IMR-90 (cell line): ENCODE results near the gene GGTLC2. TPM values are rescaled to one million over a fixed set of nuclear protein-coding genes. Genes with fewer than 3 reads are reported as not detected.

Source experiments
- ATAC-seq: fragments of 200-7000 bp; cut with Tn5 transposase; 2 replicates; pipeline ENCODE4 v1.9.1; 2020; ENCODE audit warnings: low read depth, mild to moderate bottlenecking, moderate library complexity
- BruUV-seq: library from RNA; stranded (reverse); fragments of 400-500 nt; replicated peaks from 2 replicates; lab custom pipeline; 2021; lab: Mats Ljungman, UMichigan
- CTCF ChIA-PET: fragments of 300-600 bp; formaldehyde crosslinking; extraction: SDS; loops from one replicate; lab custom pipeline; 2021; ENCODE audit warnings: antibody characterized with exemption; lab: Yijun Ruan, JAX
- POLR2A ChIA-PET: fragments of 300-600 bp; sonication (Branson Sonifier 250); formaldehyde crosslinking; loops from one replicate; lab custom pipeline; 2022; ENCODE audit warnings: antibody characterized with exemption; ENCODE audit not compliant: unreplicated experiment; lab: Charles Lee
- DNase-seq: peaks from one replicate; pipeline ENCODE4 v3.0.0; 2013
- H2AFZ ChIP-seq: replicated peaks from 2 replicates; pipeline ENCODE3; 2013; ENCODE audit warnings: low read length, mild to moderate bottlenecking; ENCODE audit not compliant: poor library complexity
- H2AK5ac ChIP-seq: 2 replicates; pipeline ENCODE4 v1.6.1; 2013; ENCODE audit warnings: low read depth, low read length, inconsistent platforms
- H2AK9ac ChIP-seq: replicated peaks from 2 replicates; pipeline ENCODE3; 2013; ENCODE audit warnings: mild to moderate bottlenecking, low read depth, low read length, moderate library complexity; ENCODE audit not compliant: poor library complexity
- H2BK120ac ChIP-seq: 2 replicates; pipeline ENCODE4 v1.6.1; 2013; ENCODE audit warnings: low read depth, low read length, inconsistent platforms
- H2BK15ac ChIP-seq: 3 replicates; pipeline ENCODE4 v1.6.1; 2013; ENCODE audit warnings: low read depth, low read length, inconsistent platforms
- H2BK20ac ChIP-seq: 2 replicates; pipeline ENCODE4 v1.6.1; 2013; ENCODE audit warnings: low read depth, mild to moderate bottlenecking, inconsistent platforms, low read length, moderate library complexity
- H2BK5ac ChIP-seq: 2 replicates; pipeline ENCODE4 v1.6.1; 2013; ENCODE audit warnings: mild to moderate bottlenecking, low read depth, low read length, inconsistent platforms; ENCODE audit not compliant: poor library complexity, severe bottlenecking
- H3K14ac ChIP-seq: replicated peaks from 2 replicates; pipeline ENCODE4 v1.6.1; 2013; ENCODE audit warnings: low read depth, low read length, inconsistent platforms
- H3K18ac ChIP-seq: 2 replicates; pipeline ENCODE4 v1.6.1; 2013; ENCODE audit warnings: low read depth, low read length, control low read depth
- H3K23ac ChIP-seq: 2 replicates; pipeline ENCODE4 v1.6.1; 2013; ENCODE audit warnings: low read depth, low read length, inconsistent platforms
- H3K27ac ChIP-seq: 2 replicates; pipeline ENCODE4 v1.5.1; 2013; ENCODE audit warnings: mild to moderate bottlenecking, control low read depth, low read length; ENCODE audit not compliant: insufficient read depth
- H3K27me3 ChIP-seq: 2 replicates; pipeline ENCODE4 v1.6.1; 2013; ENCODE audit warnings: low read length; ENCODE audit not compliant: control insufficient read depth, insufficient read depth
- H3K36me3 ChIP-seq: 2 replicates; pipeline ENCODE4 v1.6.1; 2013; ENCODE audit warnings: low read length, mixed read lengths; ENCODE audit not compliant: control insufficient read depth, insufficient read depth
- H3K4ac ChIP-seq: 2 replicates; pipeline ENCODE4 v1.6.1; 2013; ENCODE audit warnings: low read depth, low read length, inconsistent platforms
- H3K4me1 ChIP-seq: 2 replicates; pipeline ENCODE4 v1.6.1; 2013; ENCODE audit warnings: low read length, mixed read lengths; ENCODE audit not compliant: control insufficient read depth, insufficient read depth
- H3K4me2 ChIP-seq: 2 replicates; pipeline ENCODE4 v1.6.1; 2013; ENCODE audit warnings: low read depth, mild to moderate bottlenecking, control low read depth, low read length, moderate library complexity
- H3K4me3 ChIP-seq: 2 replicates; pipeline ENCODE4 v1.5.1; 2013; ENCODE audit warnings: low read depth, mild to moderate bottlenecking, control low read depth, low read length, moderate library complexity; ENCODE audit not compliant: insufficient read depth
- H3K56ac ChIP-seq: 2 replicates; pipeline ENCODE4 v1.6.1; 2013; ENCODE audit warnings: low read length, inconsistent platforms; ENCODE audit not compliant: insufficient read depth; ENCODE audit errors: extremely low read depth
- H3K79me1 ChIP-seq, 2 experiments: 2 replicates each; pipeline ENCODE4 v1.6.1; 2013; ENCODE audit warnings: low read length in 2 of 2, inconsistent platforms in 1 of 2, low read depth in 1 of 2
- H3K9ac ChIP-seq: 2 replicates; pipeline ENCODE4 v1.6.1; 2013; ENCODE audit warnings: low read depth, low read length, control low read depth
- H3K9me1 ChIP-seq: 2 replicates; pipeline ENCODE4 v1.6.1; 2013; ENCODE audit warnings: low read length, inconsistent platforms; ENCODE audit not compliant: insufficient read depth
- H3K9me3 ChIP-seq: 2 replicates; pipeline ENCODE4 v1.6.1; 2013; ENCODE audit warnings: low read length; ENCODE audit not compliant: control insufficient read depth, insufficient read depth
- H4K20me1 ChIP-seq: 2 replicates; pipeline ENCODE4 v1.6.1; 2013; ENCODE audit warnings: low read length, inconsistent platforms; ENCODE audit not compliant: insufficient read depth
- H4K5ac ChIP-seq: 2 replicates; pipeline ENCODE4 v1.6.1; 2013; ENCODE audit warnings: mild to moderate bottlenecking, low read depth, low read length, control low read depth
- H4K8ac ChIP-seq, 2 experiments: 2 replicates each; pipeline ENCODE4 v1.6.1; 2013; ENCODE audit warnings: low read depth in 2 of 2, low read length in 2 of 2, control low read depth in 1 of 2, inconsistent platforms in 1 of 2
- H4K91ac ChIP-seq: 2 replicates; pipeline ENCODE4 v1.6.1; 2013; ENCODE audit warnings: low read depth, low read length, inconsistent platforms; ENCODE audit not compliant: insufficient read depth
- BHLHE40 ChIP-seq: fragments of 150-350 bp; IDR thresholded peaks from 2 replicates; pipeline ENCODE4 v1.6.1; 2016; ENCODE audit warnings: mild to moderate bottlenecking, low read depth, low read length
- CEBPB ChIP-seq: IDR thresholded peaks from 2 replicates; pipeline ENCODE4 v1.6.1; 2012; ENCODE audit warnings: low read depth, low read length, improper control_type of control experiment
- CHD1 ChIP-seq: IDR thresholded peaks from 2 replicates; pipeline ENCODE4 v1.6.1; 2012; ENCODE audit warnings: low read depth, low read length, improper control_type of control experiment
- FOS ChIP-seq: fragments of 150-350 bp; IDR thresholded peaks from 2 replicates; pipeline ENCODE4 v1.6.1; 2016; ENCODE audit warnings: low read depth, low read length
- MAFK ChIP-seq: IDR thresholded peaks from 2 replicates; pipeline ENCODE4 v1.6.1; 2012; ENCODE audit warnings: low read depth, low read length, improper control_type of control experiment
- MAZ ChIP-seq: IDR thresholded peaks from 2 replicates; pipeline ENCODE4 v1.6.1; 2012; ENCODE audit warnings: low read depth, mild to moderate bottlenecking, low read length, improper control_type of control experiment, moderate library complexity, borderline replicate concordance
- MXI1 ChIP-seq: IDR thresholded peaks from 2 replicates; pipeline ENCODE4 v1.6.1; 2012; ENCODE audit warnings: low read depth, mild to moderate bottlenecking, low read length, moderate library complexity, borderline replicate concordance
- NFE2L2 ChIP-seq: fragments of 150-350 bp; IDR thresholded peaks from 2 replicates; pipeline ENCODE4 v1.6.1; 2016; ENCODE audit warnings: low read depth, mild to moderate bottlenecking, low read length
- POLR2A ChIP-seq: IDR thresholded peaks from 2 replicates; pipeline ENCODE4 v1.6.1; 2012; ENCODE audit warnings: mild to moderate bottlenecking, low read depth, low read length
- RAD21 ChIP-seq: IDR thresholded peaks from 2 replicates; pipeline ENCODE4 v1.6.1; 2012; ENCODE audit warnings: low read length, improper control_type of control experiment
- RCOR1 ChIP-seq: IDR thresholded peaks from 2 replicates; pipeline ENCODE4 v1.6.1; 2012; ENCODE audit warnings: mild to moderate bottlenecking, low read length, improper control_type of control experiment; ENCODE audit not compliant: insufficient replicate concordance
- RFX5 ChIP-seq: IDR thresholded peaks from 2 replicates; pipeline ENCODE4 v1.8.0; 2012; ENCODE audit warnings: low read depth, mild to moderate bottlenecking, low read length, moderate library complexity
- SMC3 ChIP-seq: fragments of 150-350 bp; IDR thresholded peaks from 2 replicates; pipeline ENCODE4 v1.6.1; 2016; ENCODE audit warnings: low read depth, mild to moderate bottlenecking, antibody characterized with exemption, low read length, moderate library complexity
- WGBS, 2 experiments: methylation state at CpG; one replicate each; pipeline versions ENCODE4 v1.1.5 to v1.1.7; 2013; ENCODE audit warnings: missing lambda C conversion rate in 2 of 2; ENCODE audit not compliant: insufficient read length in 1 of 2; ENCODE audit errors: extremely low coverage in 2 of 2; 5-methylcytosine and 5-hydroxymethylcytosine counted together
- dilution Hi-C: fragments of 300-500 bp; cut with HindIII; formaldehyde crosslinking; loops from one replicate; pipeline ENCODE4 v1.14.3; 2018; ENCODE audit warnings: low sequenced_read_pairs; ENCODE audit not compliant: unreplicated experiment
- in situ Hi-C: fragments of 300-500 bp; cut with MboI; formaldehyde crosslinking; loops from 3 replicates; pipeline ENCODE4 v1.14.3; 2019; ENCODE audit warnings: low sequenced_read_pairs, inconsistent platforms, mixed read lengths
- intact Hi-C: fragments of 100-400 bp; cut with micrococcal nuclease; formaldehyde crosslinking; loops from 2 replicates; pipeline ENCODE4 v1.10.0; 2022
- polyA plus RNA-seq, 3 experiments: library from polyadenylated mRNA; depleted of rRNA; stranded (reverse); fragments of >200 nt; gene quantifications; 2 replicates each; pipeline ENCODE4 v1.2.3, GENCODE V29; 2012; ENCODE audit warnings: low replicate concordance in 1 of 3
- total RNA-seq: library from RNA; depleted of rRNA; stranded (reverse); fragments of >200 nt; gene quantifications from 2 replicates; pipeline ENCODE4 v1.2.3, GENCODE V29; 2012
- TF ChIP-seq, protein P1 (sequence below): fragments of 150-350 bp; IDR thresholded peaks from 2 replicates; pipeline ENCODE4 v1.6.1; 2017; ENCODE audit warnings: mild to moderate bottlenecking, antibody characterized with exemption, low read length, low read depth
- TF ChIP-seq, protein P2 (sequence below): fragments of 150-350 bp; IDR thresholded peaks from 2 replicates; pipeline ENCODE4 v1.6.1; 2016; ENCODE audit warnings: low read depth, mild to moderate bottlenecking, low read length, moderate library complexity, borderline replicate concordance
- TF ChIP-seq, protein P3 (sequence below): conservative IDR thresholded peaks from 2 replicates; pipeline ENCODE4 v1.5.1; 2012; ENCODE audit warnings: mild to moderate bottlenecking, low read depth, low read length, improper control_type of control experiment

GGTLC2 gene
- total and polyA plus RNA-seq, 2 of the 4 experiments (the other 2 are of a cell fraction) = 0.09 TPM; not detected in 1

DNA sequence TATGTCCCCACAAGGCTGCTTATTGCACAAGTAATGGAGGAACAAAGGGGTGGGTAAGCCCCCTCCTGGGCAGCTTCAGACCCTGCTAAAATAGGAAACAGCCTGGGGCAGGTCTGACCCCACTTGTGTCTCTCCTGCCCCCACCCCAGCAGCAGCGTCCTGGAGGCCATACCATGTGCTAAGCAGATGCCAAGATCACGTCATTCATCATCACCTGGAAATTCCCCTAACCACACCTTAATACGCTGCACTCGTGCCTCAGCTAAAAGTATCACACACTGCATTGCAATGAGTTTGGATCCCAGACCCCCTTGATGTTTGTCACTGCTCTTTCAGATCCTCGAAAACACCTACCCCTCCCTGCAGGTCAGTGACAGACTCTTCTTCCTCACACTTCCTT lies 27.8 kb upstream of the GGTLC2 start:
- Histone ChIP-seq H3K18ac (no peak overlapping the region), H4K5ac (no peak overlapping the region), H3K4ac (no peak overlapping the region), H3K14ac (no peak overlapping the region), H2BK15ac (no peak overlapping the region), H3K9me3 (no peaks in the 10 kb centered on the region), H4K8ac (no peak overlapping the region), H3K4me1 (no peaks in the 10 kb centered on the region), H3K4me2 (no peak overlapping the region), H3K4me3 (no peak overlapping the region), H3K27ac (no peak overlapping the region), H4K20me1 (no peaks in the 10 kb centered on the region), H2AFZ (no peak overlapping the region), H3K56ac (no peak overlapping the region), H4K91ac (no peak overlapping the region), H2AK5ac (no peak overlapping the region), H2BK5ac (no peak overlapping the region), H2BK20ac (no peak overlapping the region), H3K23ac (no peak overlapping the region), H3K27me3 (peaks cover 40% of the 10 kb centered on the region), H3K9ac (no peak overlapping the region), H3K36me3 (no peaks in the 10 kb centered on the region), H2AK9ac (no peak overlapping the region), H3K9me1 (no peaks in the 10 kb centered on the region), H2BK120ac (no peak overlapping the region), H3K79me1 (no peaks in the 10 kb centered on the region)
- WGBS, 2 experiments = 43% methylated on average over 5 of the region's 5 CpGs; no CpG with 5 or more reads in 1 of the 2 experiments
- DNase-seq = no peak
- intact Hi-C loops (no loop called here), in situ Hi-C loops (no loop called here), dilution Hi-C loops (no loop called here)
- no peak for ATAC-seq
- ChIA-PET CTCF (no interaction called here), POLR2A (no interaction called here)
- no peak for TF ChIP-seq SMC3
- TF ChIP-seq RFX5 = no peak
- TF ChIP-seq NFE2L2 = no peak
- TF ChIP-seq, protein P1, sequence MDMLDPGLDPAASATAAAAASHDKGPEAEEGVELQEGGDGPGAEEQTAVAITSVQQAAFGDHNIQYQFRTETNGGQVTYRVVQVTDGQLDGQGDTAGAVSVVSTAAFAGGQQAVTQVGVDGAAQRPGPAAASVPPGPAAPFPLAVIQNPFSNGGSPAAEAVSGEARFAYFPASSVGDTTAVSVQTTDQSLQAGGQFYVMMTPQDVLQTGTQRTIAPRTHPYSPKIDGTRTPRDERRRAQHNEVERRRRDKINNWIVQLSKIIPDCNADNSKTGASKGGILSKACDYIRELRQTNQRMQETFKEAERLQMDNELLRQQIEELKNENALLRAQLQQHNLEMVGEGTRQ = no peak
- no peak for TF ChIP-seq MAFK
- TF ChIP-seq, protein P2, sequence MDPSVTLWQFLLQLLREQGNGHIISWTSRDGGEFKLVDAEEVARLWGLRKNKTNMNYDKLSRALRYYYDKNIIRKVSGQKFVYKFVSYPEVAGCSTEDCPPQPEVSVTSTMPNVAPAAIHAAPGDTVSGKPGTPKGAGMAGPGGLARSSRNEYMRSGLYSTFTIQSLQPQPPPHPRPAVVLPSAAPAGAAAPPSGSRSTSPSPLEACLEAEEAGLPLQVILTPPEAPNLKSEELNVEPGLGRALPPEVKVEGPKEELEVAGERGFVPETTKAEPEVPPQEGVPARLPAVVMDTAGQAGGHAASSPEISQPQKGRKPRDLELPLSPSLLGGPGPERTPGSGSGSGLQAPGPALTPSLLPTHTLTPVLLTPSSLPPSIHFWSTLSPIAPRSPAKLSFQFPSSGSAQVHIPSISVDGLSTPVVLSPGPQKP = no peak
- no peak for TF ChIP-seq MXI1
- no peak for TF ChIP-seq FOS
- no peak for TF ChIP-seq CHD1
- no peak for TF ChIP-seq RAD21
- no peak for TF ChIP-seq BHLHE40
- TF ChIP-seq RCOR1 = no peak
- no peak for TF ChIP-seq POLR2A
- TF ChIP-seq, protein P3, sequence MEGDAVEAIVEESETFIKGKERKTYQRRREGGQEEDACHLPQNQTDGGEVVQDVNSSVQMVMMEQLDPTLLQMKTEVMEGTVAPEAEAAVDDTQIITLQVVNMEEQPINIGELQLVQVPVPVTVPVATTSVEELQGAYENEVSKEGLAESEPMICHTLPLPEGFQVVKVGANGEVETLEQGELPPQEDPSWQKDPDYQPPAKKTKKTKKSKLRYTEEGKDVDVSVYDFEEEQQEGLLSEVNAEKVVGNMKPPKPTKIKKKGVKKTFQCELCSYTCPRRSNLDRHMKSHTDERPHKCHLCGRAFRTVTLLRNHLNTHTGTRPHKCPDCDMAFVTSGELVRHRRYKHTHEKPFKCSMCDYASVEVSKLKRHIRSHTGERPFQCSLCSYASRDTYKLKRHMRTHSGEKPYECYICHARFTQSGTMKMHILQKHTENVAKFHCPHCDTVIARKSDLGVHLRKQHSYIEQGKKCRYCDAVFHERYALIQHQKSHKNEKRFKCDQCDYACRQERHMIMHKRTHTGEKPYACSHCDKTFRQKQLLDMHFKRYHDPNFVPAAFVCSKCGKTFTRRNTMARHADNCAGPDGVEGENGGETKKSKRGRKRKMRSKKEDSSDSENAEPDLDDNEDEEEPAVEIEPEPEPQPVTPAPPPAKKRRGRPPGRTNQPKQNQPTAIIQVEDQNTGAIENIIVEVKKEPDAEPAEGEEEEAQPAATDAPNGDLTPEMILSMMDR = no peak
- TF ChIP-seq MAZ = no peak
- no peak for TF ChIP-seq CEBPB
- no TSS peak for BruUV-seq
